ENCODE measurements around the gene NRG2.

- TF ChIP-seq CTCF (IDR thresholded peaks at IDR 0.05 in 8 of 11, conservative IDR thresholded peaks at IDR 0.05 in 3 of 11) (no peak), POLR2AphosphoS5 (IDR thresholded peaks at IDR 0.05) (no peak), POLR2A (IDR thresholded peaks at IDR 0.05) (no peak)
Measured at GRCh38 chr5:139930406-139930805, 112.7 kb downstream of the NRG2 start.
